GDM1 (cell line): ENCODE data around the gene BORCS6.

ENCODE experiments used
- DNase-seq: peaks from one replicate; lab custom pipeline; 2025; lab: John Stamatoyannopoulos, UW

Gene BORCS6

GRCh38 chr17:8142158-8142886 is 47.7 kb downstream of the BORCS6 start:
- no peak for DNase-seq

- DNase-seq = no peak
These were observed 48.2 kb downstream of the BORCS6 start for GRCh38 chr17:8141741-8142140.

DNA sequence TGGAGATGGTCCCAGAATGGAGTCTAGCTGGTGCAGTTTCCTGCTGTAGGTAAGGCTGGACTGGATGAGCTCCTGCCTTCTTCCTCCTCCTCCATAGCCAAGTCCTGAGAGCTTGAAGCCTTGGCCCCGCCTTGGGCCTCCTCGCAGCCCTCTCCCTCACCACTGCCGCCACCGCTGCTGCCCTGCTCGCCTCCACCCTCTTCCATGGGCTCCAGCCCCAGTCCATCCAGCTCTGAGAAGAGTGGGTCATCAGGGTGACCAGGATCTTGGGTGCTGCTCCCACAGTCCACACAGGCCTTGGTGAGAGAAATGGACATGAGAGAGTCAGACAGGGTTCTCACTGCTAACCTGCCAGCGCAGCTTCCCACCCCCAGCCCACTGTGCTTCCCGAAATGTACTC is 48.9 kb downstream of the BORCS6 start:
- DNase-seq = no peak

GRCh38 chr17:8140065-8141029 is 49.6 kb downstream of the BORCS6 start:
- no peak for DNase-seq

DNA sequence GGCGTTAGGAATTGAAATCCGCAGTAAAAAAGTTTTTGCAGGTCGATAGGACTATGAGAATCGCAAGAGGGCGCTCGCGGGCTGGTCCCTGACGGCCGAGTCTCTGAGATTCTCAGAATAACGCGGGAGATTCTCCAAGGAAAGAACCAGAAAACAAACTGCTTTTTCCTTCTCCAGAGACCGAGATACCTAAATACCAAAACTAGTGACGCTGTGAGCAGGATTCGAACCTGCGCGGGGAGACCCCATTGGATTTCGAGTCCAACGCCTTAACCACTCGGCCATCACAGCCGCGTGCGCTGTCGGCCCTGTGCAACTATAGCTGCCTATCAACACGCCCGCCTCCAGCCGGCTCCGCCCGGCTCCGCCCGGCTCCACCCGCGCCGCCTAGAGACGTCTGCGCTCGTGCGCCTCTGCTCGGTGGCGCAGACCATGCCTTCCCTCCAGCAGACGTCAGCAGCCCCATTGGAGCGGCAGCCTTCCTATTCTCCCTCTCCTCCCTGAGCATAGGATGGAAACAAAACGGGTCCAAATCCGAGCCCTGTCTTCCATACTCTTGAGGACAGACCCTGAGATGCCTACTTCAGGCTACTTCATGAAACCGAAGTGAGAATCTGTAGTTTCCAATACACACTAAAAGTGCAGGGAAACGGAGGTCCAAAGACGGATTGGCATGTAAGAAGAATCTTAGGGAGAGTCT is 51.2 kb downstream of the BORCS6 start:
- DNase-seq = peak; percentile 94

GRCh38 chr17:8138374-8138671 is 51.7 kb downstream of the BORCS6 start:
- DNase-seq = no peak
